Activated CD8-positive, alpha-beta T cell treated with anti-CD3 and anti-CD28 coated beads for 36 hours (primary cell): Measurements from ENCODE around the gene ADCY9. TPM values are rescaled to one million over a fixed set of nuclear protein-coding genes. Genes with fewer than 3 reads are reported as not detected.

ENCODE experiments used
- ATAC-seq: fragments of 200-7000 bp; cut with Tn5 transposase; one replicate; pipeline ENCODE4 v1.10.0; 2021; ENCODE audit warnings: mild to moderate bottlenecking, moderate library complexity
- CTCF ChIA-PET: fragments of 350-600 bp; sonication (Branson Sonifier 250); formaldehyde crosslinking; loops from one replicate; lab custom pipeline; 2021; ENCODE audit warnings: antibody characterized with exemption; lab: Charles Lee
- POLR2A ChIA-PET: fragments of 350-600 bp; sonication (Branson Sonifier 250); formaldehyde crosslinking; loops from one replicate; lab custom pipeline; 2021; ENCODE audit warnings: antibody characterized with exemption; lab: Charles Lee
- DNase-seq: peaks from one replicate; pipeline ENCODE4 v3.0.0-alpha.2; 2020
- H3K27ac Mint-ChIP-seq: one replicate; pipeline ENCODE4 v1.8.0; 2021; ENCODE audit warnings: mild to moderate bottlenecking, mixed read lengths
- H3K27me3 Mint-ChIP-seq: one replicate; pipeline ENCODE4 v1.8.0; 2021; ENCODE audit warnings: mixed read lengths
- H3K36me3 Mint-ChIP-seq: one replicate; pipeline ENCODE4 v1.8.0; 2021; ENCODE audit warnings: low read depth, mixed read lengths
- H3K4me1 Mint-ChIP-seq: one replicate; pipeline ENCODE4 v1.8.0; 2021; ENCODE audit warnings: low read depth, mixed read lengths
- H3K4me3 Mint-ChIP-seq: one replicate; pipeline ENCODE4 v1.8.0; 2021; ENCODE audit warnings: mild to moderate bottlenecking, moderate library complexity, mixed read lengths
- H3K9me3 Mint-ChIP-seq: one replicate; pipeline ENCODE4 v1.8.0; 2021; ENCODE audit warnings: mixed read lengths
- CTCF ChIP-seq: fragments of 200-600 bp; IDR thresholded peaks from one replicate; pipeline ENCODE4 v1.8.0; 2022; ENCODE audit warnings: antibody characterized with exemption, mild to moderate bottlenecking
- intact Hi-C: fragments of 100-400 bp; cut with micrococcal nuclease; formaldehyde crosslinking; loops from one replicate; pipeline ENCODE4 v1.10.0; 2022
- total RNA-seq, 2 experiments: library from RNA; stranded (reverse); gene quantifications; one replicate each; pipeline ENCODE4 v1.2.3, GENCODE V29; 2021

ADCY9 gene
- 1 to 10 TPM; 4.1 to 4.8 TPM for total RNA-seq

DNA sequence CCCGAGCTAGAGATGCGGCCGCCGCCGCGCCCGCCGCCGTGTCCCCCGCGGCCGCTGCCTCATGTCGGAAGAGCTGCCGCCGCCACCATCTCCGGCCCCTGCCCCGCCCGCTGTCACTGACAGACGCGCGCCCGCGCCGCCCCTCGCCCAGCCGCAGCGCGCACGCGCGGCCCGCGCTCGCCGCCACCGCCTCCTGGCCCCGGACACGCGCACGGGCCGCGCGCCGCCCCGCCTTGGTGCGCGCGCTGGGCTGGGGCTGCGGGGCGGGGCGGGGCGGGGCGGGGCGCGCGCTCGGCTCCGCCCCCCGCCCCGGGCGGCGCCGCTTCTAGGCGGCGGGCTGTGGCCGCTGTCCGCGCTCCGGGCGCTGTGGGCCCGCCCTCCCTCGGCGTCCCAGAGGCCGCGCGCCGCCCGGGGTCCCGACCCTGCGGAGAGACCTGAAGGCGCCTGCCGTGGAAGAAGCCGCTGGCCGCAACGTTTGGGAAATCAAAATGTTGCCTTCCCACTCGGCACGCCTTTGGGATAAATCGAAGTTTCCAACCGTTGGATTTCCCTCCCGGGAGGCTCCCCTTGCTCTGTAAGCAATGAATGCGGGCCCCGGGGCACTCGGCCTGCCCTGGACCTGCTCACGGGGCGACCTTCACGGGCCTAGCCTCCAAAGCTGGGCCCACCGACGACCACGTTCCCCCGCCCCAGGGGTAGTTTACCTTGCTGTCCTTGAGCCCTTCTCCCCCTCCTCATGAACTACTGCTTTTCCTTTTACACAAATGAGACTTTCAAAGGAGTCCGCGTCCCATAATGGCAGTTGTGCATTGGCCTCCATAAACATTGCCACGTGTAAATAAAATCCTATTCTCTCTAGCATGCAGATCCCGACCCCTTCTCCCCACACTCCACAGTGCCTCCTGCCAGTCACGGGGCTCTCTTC lies at the start of gene ADCY9:
Gene ADCY9 (minus strand): TSS at position 118 of the 925 bp plus-strand sequence. CDS start 1,000 bp downstream, outside the sequence.
- intact Hi-C loops = no loop called here
- peaks cover 9% of the 10 kb centered on the region for H3K36me3 Mint-ChIP-seq
- peak within 1 kb of the TSS; percentile 74 for H3K4me3 Mint-ChIP-seq
- peaks cover 39% of the 10 kb centered on the region for H3K4me1 Mint-ChIP-seq
- H3K9me3 Mint-ChIP-seq = no peaks in the 10 kb centered on the region
- peaks cover 7% of the 10 kb centered on the region for H3K27me3 Mint-ChIP-seq
- ChIA-PET POLR2A (interaction anchor here (1.2 to 1.4 kb wide), 2 partner anchors 137 to 157 kb away, joined by 3 read pairs; no protein-coding TSS in a partner anchor), CTCF (interaction anchor here (2.1 kb wide), 1 partner anchor 137 kb away, joined by 10 read pairs; no protein-coding TSS in a partner anchor)
- TF ChIP-seq CTCF = no peak
- DNase-seq = peak; percentile 70
- peak; percentile 81 for ATAC-seq
- H3K27ac Mint-ChIP-seq = no peak within 1 kb of the TSS

- TF ChIP-seq CTCF = no peak
- CTCF ChIA-PET = interaction anchor here (1.7 kb wide), 1 partner anchor 178 kb away, joined by 4 read pairs; no protein-coding TSS in a partner anchor
- ATAC-seq = peak; percentile 64
- DNase-seq = no peak
- no peak overlapping the region for H3K4me3 Mint-ChIP-seq
- no peaks in the 10 kb centered on the region for H3K27me3 Mint-ChIP-seq
- no peak overlapping the region for H3K27ac Mint-ChIP-seq
- H3K36me3 Mint-ChIP-seq = no peaks in the 10 kb centered on the region
- no peaks in the 10 kb centered on the region for H3K4me1 Mint-ChIP-seq
- POLR2A ChIA-PET = no interaction called here
- no peaks in the 10 kb centered on the region for H3K9me3 Mint-ChIP-seq
- intact Hi-C loops = no loop called here
These were observed 44.6 kb upstream of the ADCY9 start for GRCh38 chr16:4160658-4161430.

DNA sequence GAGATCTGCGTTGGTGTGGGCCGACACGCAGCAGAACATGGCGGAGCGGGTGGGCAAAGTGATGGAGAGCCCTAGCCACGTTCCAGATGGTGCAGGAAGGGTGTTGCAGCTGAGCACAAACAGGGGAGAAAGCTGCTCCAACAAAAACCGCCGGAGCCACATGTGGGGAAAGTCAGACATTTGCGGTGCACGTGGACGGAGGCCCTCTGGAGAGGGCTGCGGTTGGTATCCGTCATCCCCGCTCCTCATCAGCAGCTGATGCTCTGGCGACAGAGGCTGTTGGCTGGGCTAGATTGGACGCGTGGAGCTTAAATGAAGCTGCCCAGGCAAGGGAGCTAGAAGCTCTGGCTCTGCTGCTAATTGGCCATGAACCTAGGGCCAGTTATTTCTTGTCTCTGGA lies 43.5 kb upstream of the ADCY9 start:
- no peak for TF ChIP-seq CTCF

DNA sequence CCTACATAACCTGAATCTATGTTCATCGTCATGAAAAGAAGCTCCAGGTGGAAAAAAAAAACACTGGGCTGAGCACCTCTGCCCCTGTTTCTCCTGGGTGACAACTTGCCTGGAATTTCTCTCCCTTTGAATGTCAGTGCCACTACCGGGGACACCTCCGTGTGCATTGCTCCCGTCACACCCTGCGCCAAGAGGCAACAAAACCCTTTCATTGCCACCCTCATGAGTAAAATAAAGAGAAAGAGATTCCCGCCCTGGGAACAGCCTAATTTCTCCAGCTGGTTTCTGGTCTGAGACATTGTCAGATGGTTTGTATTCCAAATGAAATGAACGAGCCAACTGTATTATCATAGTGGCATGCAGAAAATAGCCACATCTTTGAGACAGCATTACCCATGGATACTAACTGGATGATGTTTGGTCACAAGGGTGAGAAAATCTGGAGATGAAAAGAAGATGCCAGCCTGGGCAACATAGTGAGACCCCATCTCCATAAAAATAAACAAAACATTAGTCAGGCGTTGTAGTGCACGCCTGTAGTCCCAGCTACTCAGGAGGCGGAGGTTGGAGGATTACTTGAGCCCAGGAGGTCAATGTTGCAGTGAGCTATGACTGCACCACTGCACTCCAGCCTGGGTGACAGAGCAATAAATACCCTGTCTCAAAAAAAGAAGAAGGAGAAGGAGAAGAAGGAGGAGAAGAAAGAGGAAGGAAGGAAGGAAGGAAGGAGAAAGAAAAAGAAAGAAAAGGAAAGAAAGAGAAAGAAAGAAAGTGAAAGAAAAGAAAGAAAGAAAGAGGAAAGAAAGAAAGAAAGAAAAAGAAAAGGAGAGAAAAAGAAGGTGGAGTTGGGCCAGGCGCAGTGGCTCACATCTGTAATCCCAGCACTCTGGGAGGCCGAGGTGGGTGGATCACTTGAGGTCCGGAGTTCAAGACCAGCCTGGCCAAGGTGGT lies 42.2 kb upstream of the ADCY9 start:
- intact Hi-C loops = loop anchor here (2.0 kb wide), 1 partner anchor 52 kb away; no protein-coding TSS in a partner anchor

More for the DNA sequence above, 43.5 kb upstream of the ADCY9 start:
- no peaks in the 10 kb centered on the region for H3K9me3 Mint-ChIP-seq
- no peaks in the 10 kb centered on the region for H3K27me3 Mint-ChIP-seq
- no peak for ATAC-seq
- CTCF ChIA-PET = interaction anchor here (1.0 to 1.7 kb wide), 2 partner anchors 177 to 221 kb away, joined by 4 read pairs; no protein-coding TSS in a partner anchor
- no peak overlapping the region for H3K27ac Mint-ChIP-seq
- H3K36me3 Mint-ChIP-seq = no peaks in the 10 kb centered on the region
- POLR2A ChIA-PET = no interaction called here
- intact Hi-C loops = loop anchor here (2.0 kb wide), 1 partner anchor 53 kb away; no protein-coding TSS in a partner anchor
- no peak overlapping the region for H3K4me3 Mint-ChIP-seq
- no peak for DNase-seq
- no peaks in the 10 kb centered on the region for H3K4me1 Mint-ChIP-seq

More for the DNA sequence above, 42.2 kb upstream of the ADCY9 start:
- DNase-seq = no peak
- TF ChIP-seq CTCF = no peak
- CTCF ChIA-PET = no interaction called here
- Mint-ChIP-seq H3K27me3 (peaks cover 2% of the 10 kb centered on the region), H3K9me3 (no peaks in the 10 kb centered on the region), H3K4me3 (no peak overlapping the region), H3K36me3 (no peaks in the 10 kb centered on the region), H3K4me1 (no peaks in the 10 kb centered on the region), H3K27ac (no peak overlapping the region)
- no peak for ATAC-seq
- POLR2A ChIA-PET = no interaction called here
